GM18951 (cell line): ENCODE results near the gene PTCHD4.

ENCODE experiments used
- POLR2A ChIP-seq: IDR thresholded peaks from 4 replicates; pipeline ENCODE4 v1.6.1; 2011; ENCODE audit warnings: mild to moderate bottlenecking; ENCODE audit not compliant: insufficient read length, insufficient read depth; ENCODE audit errors: extremely low read depth
- in situ Hi-C: fragments of 300-500 bp; cut with MboI; formaldehyde crosslinking; loops from one replicate; pipeline ENCODE4 v1.12.0; 2022; ENCODE audit warnings: low sequenced_read_pairs, mixed read lengths, inconsistent platforms; ENCODE audit not compliant: unreplicated experiment

The PTCHD4 gene

GRCh38 chr6:48086187-48086586 is 24.8 kb downstream of the PTCHD4 start:
- in situ Hi-C loops = no loop called here
- no peak for TF ChIP-seq POLR2A

- in situ Hi-C loops = no loop called here
- no peak for TF ChIP-seq POLR2A
These were observed 25.8 kb downstream of the PTCHD4 start for GRCh38 chr6:48085131-48085741.

- in situ Hi-C loops = no loop called here
- no peak for TF ChIP-seq POLR2A
These were observed 26.8 kb downstream of the PTCHD4 start for GRCh38 chr6:48084201-48084600.

- in situ Hi-C loops = no loop called here
- no peak for TF ChIP-seq POLR2A
These were observed 30.6 kb downstream of the PTCHD4 start for GRCh38 chr6:48080227-48081009.

- in situ Hi-C loops = no loop called here
- TF ChIP-seq POLR2A = no peak
These were observed 32.9 kb downstream of the PTCHD4 start for GRCh38 chr6:48078120-48078519.

GRCh38 chr6:48075181-48075580 is 35.8 kb downstream of the PTCHD4 start:
- TF ChIP-seq POLR2A = no peak
- in situ Hi-C loops = no loop called here

GRCh38 chr6:48073976-48074767 is 36.8 kb downstream of the PTCHD4 start:
- no peak for TF ChIP-seq POLR2A
- in situ Hi-C loops = no loop called here

GRCh38 chr6:48071833-48072232 is 39.2 kb downstream of the PTCHD4 start:
- in situ Hi-C loops = no loop called here

GRCh38 chr6:48069280-48069679 is 41.7 kb downstream of the PTCHD4 start:
- in situ Hi-C loops = no loop called here
- no peak for TF ChIP-seq POLR2A

More at GRCh38 chr6:48071833-48072232, 39.2 kb downstream of the PTCHD4 start:
- no peak for TF ChIP-seq POLR2A

- in situ Hi-C loops = no loop called here
- TF ChIP-seq POLR2A = no peak
These were observed 42.4 kb downstream of the PTCHD4 start for GRCh38 chr6:48068278-48069251.

GRCh38 chr6:48067886-48068277 is 43.1 kb downstream of the PTCHD4 start:
- in situ Hi-C loops = no loop called here
- no peak for TF ChIP-seq POLR2A

- TF ChIP-seq POLR2A = no peak
These were observed 43.8 kb downstream of the PTCHD4 start for GRCh38 chr6:48067148-48067712.

More at GRCh38 chr6:48067148-48067712, 43.8 kb downstream of the PTCHD4 start:
- in situ Hi-C loops = no loop called here
